GM19395 (cell line): ENCODE results near the gene ECT2L.

Experiments used
- ATAC-seq: cut with Tn5 transposase; IDR thresholded peaks from one replicate; pipeline ENCODE4 v1.9.1; 2021; ENCODE audit warnings: mild to moderate bottlenecking, moderate library complexity; ENCODE audit not compliant: unreplicated experiment

The ECT2L gene

DNA sequence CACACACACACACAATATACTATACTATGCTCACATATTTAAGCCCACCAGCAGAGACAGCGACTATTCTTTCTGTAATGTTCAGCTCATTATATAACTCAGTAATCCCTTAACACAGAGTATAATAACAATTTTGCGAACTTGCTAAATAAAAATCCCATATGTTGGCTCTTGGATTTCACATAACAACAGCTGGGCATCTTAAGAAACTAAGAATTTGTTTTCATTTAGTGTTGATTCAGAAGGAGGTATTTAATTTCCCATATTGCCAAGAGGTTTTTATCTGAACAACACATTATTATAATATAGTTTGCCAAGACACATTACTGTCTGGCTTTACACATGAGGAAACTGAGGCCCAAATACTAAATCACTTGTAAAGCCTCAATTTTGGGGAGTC lies 7.4 kb downstream of the ECT2L start:
- ATAC-seq, result no peak

- ATAC-seq, result no peak
Measured at GRCh38 chr6:138803861-138804260, 8.0 kb downstream of the ECT2L start.

GRCh38 chr6:138805016-138805765 lies 9.3 kb downstream of the ECT2L start:
- ATAC-seq, result no peak

DNA sequence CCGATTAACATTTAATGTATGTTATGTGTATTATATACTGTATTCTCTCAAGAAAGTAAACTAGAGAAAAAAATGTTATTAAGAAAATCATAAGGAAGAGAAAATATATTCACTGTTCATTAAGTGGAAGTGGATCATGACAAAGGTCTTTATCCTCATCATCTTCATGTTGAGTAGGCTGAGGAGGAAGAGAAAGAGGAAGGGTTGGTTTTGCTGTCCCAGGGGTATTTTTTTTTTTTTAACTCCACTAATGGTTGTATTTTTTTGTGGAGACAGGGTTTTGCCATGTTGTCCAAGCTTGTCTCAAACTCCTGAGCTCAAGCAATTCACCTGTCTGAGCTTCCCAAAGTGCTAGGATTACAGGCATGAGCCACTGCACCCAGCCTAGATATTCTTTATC lies 11.0 kb downstream of the ECT2L start:
- ATAC-seq, result no peak

DNA sequence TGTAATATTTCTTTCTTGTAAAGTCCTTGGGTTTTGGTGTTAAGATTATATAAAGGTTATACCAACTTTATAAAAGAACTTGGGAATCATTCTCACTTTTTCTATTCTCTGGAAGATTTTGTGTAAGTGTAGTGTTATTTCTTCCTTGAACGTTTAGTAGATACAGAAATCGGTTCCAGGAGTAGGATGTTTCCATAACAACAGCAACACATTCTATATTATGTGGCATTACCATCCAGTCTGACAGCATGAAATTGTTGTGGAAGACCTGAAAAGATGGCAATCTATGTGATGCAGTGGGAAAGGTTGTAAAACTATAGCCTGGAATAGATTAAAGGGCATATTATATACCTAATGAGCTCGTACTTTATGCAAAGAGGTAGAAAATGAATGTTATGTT lies 13.8 kb downstream of the ECT2L start:
- ATAC-seq, result no peak

DNA sequence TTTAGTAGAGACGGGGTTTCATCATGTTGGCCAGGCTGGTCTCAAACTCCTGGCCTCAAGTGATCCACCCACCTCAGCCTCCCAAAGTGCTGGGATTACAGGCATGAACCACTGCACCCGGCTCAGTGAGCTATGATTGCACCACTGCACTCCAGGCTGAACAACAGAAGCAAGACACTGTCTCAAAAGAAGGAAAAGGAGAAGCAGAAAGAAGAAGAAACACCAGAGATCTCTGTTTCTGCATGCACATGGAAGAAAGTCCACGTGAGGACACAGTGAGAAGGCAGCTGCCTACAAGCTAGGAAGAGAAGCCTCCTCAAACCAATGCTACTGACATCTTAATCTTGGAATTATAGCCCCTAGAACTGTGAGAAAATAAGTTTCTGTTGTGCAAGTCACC lies 16.0 kb downstream of the ECT2L start:
- no peak for ATAC-seq

GRCh38 chr6:138814179-138814834 lies 18.4 kb downstream of the ECT2L start:
- ATAC-seq, result no peak

DNA sequence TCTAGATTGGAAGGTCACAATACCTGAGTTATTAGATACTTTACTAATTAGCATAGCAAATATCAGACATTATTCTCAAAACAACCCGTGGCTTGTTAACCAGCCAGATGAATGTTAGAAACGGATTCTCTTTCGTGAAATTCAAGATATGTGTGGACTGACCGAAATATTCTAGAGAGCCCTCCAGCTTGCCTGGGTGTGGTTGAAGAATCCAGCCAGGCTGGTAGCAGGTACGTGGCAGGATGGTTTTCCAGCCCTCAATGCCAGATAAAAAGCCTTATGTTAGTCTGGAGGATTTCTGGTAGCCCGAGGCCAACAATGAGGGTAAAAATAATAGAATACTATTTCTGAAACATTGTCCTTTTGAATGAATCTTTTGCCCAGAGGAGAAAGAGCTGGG lies 19.3 kb downstream of the ECT2L start:
- ATAC-seq, result no peak

DNA sequence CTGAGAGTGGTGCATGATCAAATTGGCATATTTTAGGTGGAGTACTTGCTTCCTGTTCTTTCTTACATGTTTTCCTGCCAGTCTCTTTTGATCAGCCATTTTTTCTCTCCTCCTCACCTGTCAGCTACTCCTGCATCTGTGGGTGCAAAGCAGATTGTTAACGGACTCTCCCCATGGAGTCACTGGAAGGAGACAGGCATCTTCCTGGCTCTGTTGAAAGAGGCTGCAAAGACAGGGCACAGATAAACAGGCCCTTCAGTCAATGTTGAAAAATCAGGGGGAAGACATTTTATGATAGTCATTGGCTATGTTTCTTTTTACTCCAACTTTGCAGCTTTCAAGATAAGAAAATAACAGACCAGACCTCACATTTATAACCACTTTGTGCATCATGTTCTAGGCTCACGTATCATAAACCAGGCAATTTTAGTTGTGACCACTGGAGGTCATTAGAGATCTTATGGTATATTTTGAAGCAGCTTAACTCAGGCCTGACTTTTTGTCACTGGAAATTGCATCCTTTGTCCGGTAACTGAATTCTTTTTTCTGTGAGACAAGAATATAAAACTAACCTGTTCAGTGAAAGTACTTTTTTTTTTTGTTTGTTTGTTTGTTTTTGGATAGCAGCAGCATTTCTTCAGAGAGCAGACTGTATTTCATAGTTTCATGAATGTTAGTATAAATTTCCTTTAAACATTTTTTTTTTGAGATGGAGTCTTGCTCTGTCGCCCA lies 20.1 kb downstream of the ECT2L start:
- ATAC-seq, result peak; percentile 66

DNA sequence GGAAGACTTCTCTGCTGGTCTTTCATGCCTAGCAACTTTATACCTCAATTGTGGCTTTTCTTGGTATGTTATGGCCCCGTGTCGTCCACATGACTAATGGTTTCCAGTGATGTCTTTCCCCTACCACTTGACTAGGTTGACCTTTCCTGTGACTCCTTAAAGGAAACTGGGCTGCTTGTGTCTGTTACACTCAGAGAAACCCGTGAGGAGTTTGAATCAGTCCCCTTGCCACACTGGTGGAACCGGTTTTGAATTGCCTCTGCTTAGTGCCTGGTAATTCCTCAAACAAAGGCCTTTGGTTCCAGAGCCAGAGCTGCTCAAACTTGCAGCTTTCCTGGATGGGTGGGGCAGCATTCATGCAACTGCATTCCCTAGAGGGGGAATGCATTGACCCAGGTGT lies 21.9 kb downstream of the ECT2L start:
- no peak for ATAC-seq

DNA sequence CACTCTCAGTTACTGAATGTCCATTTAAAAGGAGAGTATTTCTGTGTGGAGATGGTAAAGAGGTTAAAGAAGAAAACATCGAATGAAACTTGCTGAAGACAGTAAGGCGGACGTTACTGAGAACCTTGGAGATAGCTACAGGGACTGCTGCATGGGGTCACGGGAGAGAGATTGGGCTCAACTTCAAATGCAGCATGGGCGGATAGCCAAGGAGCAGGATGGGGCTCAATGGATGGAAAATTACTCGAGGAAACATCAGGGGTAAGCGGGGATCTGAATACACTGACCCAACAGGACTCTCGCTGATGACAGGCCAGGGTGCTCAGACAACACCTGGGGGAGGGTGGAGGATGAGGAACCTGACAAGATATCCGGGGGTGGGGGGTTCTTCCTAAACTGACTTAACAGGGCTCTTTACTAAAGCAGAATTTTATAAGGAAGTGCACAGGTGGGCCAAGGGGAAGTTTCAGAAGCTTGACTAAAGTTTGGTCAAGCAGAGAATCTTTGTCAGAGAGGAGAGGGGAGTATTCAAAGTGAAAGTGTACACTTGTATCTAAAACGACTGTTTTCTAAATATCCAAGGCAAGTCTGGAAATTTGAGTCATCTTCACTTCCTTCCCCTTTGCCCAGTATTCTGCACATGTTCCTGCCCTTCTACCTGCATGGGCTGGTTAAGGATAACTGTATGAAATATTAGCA lies 22.8 kb downstream of the ECT2L start:
- ATAC-seq, result peak; percentile 84

- ATAC-seq, result no peak
Measured at GRCh38 chr6:138821519-138821918, 25.6 kb downstream of the ECT2L start.

- no peak for ATAC-seq
Measured at GRCh38 chr6:138824482-138825144, 28.7 kb downstream of the ECT2L start.

- ATAC-seq, result no peak
Measured at GRCh38 chr6:138830248-138830647, 34.4 kb downstream of the ECT2L start.

DNA sequence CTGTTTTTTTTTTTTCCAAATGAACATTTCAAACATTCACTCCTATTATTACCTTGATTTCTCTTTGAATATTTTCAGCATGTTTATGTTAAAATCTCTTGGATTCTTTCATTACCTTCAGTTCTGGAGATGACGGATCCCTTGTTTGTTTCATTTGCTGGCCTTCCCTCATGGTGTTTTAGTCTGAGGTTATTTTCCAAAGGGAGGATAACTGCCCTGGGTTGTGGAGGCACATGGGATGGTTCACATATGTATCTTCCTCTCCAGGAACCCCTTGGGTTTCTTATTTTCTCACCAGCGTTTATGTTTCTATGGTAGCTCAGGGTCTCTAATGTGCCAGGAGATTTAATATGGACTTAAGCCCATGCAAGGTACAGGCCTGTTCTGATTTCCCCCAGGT lies 36.3 kb downstream of the ECT2L start:
- ATAC-seq, result no peak

DNA sequence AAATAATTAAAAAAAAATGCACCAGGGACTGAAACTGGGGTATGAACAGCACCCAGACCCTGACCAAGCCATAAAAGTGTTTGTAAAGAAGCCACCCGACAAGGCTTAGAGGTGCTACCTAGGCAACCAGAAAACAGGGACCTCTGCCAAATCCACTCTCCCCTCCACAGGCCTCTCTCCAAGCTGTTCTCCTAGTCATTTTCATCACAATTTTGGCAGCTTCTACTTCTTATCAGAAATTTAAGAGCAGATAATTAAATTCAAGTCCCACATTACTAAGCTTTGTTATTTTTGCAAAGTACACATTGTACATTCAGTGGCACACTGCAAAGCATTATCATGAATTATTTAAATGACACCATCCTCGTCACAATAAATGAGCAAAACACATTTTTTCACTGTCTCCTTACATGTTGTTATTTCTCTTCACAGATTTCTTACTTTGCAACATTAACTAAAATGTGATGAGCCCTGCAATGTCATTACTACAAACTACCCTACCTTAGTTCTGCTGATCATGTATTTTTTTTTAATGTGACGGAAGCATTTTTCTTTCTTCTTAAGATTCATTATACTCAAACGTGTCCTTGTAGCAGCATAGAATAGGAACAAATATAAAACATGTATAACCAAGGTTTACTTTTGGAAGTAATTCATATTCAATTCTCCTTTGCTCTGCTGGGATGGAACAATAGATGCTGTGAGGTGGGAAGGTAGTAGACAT lies 38.1 kb downstream of the ECT2L start:
- no peak for ATAC-seq

GRCh38 chr6:138837246-138837645 lies 41.4 kb downstream of the ECT2L start:
- ATAC-seq, result no peak

DNA sequence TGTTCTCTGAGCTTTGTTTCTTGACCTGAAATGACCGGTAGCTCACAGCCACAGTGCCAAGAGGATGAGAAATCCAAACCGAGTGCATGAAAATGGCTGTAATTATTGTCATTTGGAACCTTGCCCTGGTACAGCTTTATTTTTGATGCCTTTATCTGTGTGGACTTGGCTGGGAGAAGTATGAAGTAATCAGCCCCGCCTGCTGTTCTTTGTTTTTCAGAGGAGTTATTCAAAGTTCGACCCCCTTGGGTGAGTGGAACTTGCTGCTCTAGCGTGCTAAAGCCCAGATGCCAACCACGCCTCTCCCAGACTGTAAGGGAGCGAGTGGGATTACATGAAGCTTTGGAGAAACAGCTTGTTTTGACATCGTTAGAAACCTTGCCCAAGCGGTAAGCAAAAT lies 48.3 kb downstream of the ECT2L start:
- ATAC-seq, result no peak

DNA sequence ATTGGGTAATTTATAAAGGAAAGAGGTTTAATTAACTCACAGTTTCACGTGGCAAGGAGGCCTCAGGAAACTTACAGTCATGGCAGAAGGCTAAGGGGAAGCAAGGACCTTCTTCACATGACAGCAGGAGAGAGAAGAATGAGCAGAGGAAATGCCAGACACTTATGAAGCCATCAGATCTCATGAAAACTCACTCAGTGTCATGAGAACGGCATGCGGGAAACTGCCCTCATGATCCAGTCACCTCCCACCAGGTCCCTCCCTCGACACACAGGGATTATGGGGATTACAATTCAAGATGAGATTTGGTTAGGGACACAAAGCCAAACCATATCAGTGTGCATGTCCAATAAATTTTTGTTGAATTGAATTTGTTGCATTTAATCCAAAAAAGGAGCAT lies 52.0 kb downstream of the ECT2L start:
- no peak for ATAC-seq

DNA sequence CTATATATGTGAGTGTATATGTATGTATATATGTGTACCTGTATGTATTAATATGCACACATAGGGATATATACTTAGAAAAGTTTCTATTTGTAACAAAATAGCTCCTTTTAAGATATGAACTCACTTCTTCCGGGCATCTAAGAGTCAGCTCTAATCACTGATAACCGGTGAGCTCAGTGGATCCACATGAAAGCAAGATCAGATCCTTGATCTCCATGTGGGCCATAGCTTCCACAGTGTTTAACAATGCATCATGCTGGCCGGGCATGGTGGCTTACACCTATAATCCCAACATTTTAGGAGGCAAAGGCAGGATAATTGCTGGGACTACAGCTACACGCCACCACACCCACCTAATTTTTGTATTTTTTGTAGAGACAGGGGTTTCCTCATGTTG lies 52.6 kb downstream of the ECT2L start:
- ATAC-seq, result no peak
